Kidney (tissue), 14 donors: ENCODE data around the gene GMEB2. TPM values are rescaled to one million over a fixed set of nuclear protein-coding genes. Genes with fewer than 3 reads are reported as not detected.

ENCODE experiments used
- DNase-seq, 5 donors: peaks; one replicate each; pipeline ENCODE4 v3.0.0-alpha.2; 2013 to 2020
- FAIRE-seq: peaks from 2 replicates; lab custom pipeline; 2012; peaks lifted over from hg19 to GRCh38; lab: Jason Lieb, UNC
- H3K27ac ChIP-seq, 2 donors: one replicate each; pipeline ENCODE4 v1.7.0; 2013; ENCODE audit warnings: low read depth in 2 of 2, low read length in 2 of 2, inconsistent platforms in 1 of 2
- H3K27me3 ChIP-seq: one replicate; pipeline ENCODE4 v1.7.1; 2013; ENCODE audit warnings: low read length, inconsistent platforms; ENCODE audit not compliant: control insufficient read depth, insufficient read depth
- H3K36me3 ChIP-seq, 3 donors: one replicate each; pipeline versions ENCODE4 v1.7.0 to v1.7.1; 2013; ENCODE audit warnings: low read length in 3 of 3, control low read depth in 1 of 3, inconsistent platforms in 1 of 3; ENCODE audit not compliant: insufficient read depth in 3 of 3, control insufficient read depth in 2 of 3
- H3K4me1 ChIP-seq, 3 donors: one replicate each; pipeline versions ENCODE4 v1.7.0 to v1.7.1; 2013; ENCODE audit warnings: low read length in 3 of 3, inconsistent platforms in 1 of 3, low read depth in 1 of 3; ENCODE audit not compliant: control insufficient read depth in 2 of 3, insufficient read depth in 2 of 3
- H3K4me3 ChIP-seq, 3 donors: one replicate each; pipeline versions ENCODE4 v1.7.0 to v1.8.1; 2013; ENCODE audit warnings: low read length in 3 of 3, control low read depth in 1 of 3, inconsistent platforms in 1 of 3
- H3K9ac ChIP-seq, 3 donors: one replicate each; pipeline versions ENCODE4 v1.7.0 to v1.7.1; 2013; ENCODE audit warnings: low read length in 3 of 3, control low read depth in 1 of 3, inconsistent platforms in 1 of 3
- H3K9me3 ChIP-seq, 3 donors: one replicate each; pipeline versions ENCODE4 v1.7.0 to v1.7.1; 2013; ENCODE audit warnings: low read length in 3 of 3, control low read depth in 1 of 3, inconsistent platforms in 1 of 3; ENCODE audit not compliant: control insufficient read depth in 2 of 3, insufficient read depth in 1 of 3
- intact Hi-C: fragments of 100-400 bp; cut with DNase I; formaldehyde crosslinking; loops from one replicate; pipeline ENCODE4 v1.11.1; 2022
- polyA plus RNA-seq: library from polyadenylated mRNA; stranded (reverse); fragments of 350-450 nt; fragmentation: Illumina TruSeq; extraction: RNeasy Lipid Tissue Mini Kit (QIAGEN cat#74804); gene quantifications from one replicate; pipeline ENCODE4 v1.2.3, GENCODE V29; 2014; ENCODE audit warnings: low read depth, low replicate concordance; ENCODE audit not compliant: insufficient read depth
- total RNA-seq: library from RNA; stranded (reverse); fragmentation: NEBNext Ultra II Directional; extraction: Animal tissue kit (Norgen Biotek cat#: 25700); gene quantifications from one replicate; pipeline ENCODE4 v1.2.1, GENCODE V29; 2021
- TF ChIP-seq, protein P1 (sequence below): IDR thresholded peaks from 3 replicates; pipeline ENCODE4 v1.5.1; 2012; ENCODE audit warnings: mild to moderate bottlenecking, moderate library complexity, borderline replicate concordance; ENCODE audit not compliant: insufficient read depth; ENCODE audit errors: extremely low read depth
- donor health status: control.
- donor health status: control.
- donor health status: control.
- donor health status: control.
- donor health status: control.
- donor health status: DM: yes; HTN: yes; CAD: no.
- donor health status: Normal renal cell carcinoma (clear cell type).

The GMEB2 gene
- total and polyA plus RNA-seq, 2 donors from 2014 or later, result 6.1 to 13.4 TPM

DNA sequence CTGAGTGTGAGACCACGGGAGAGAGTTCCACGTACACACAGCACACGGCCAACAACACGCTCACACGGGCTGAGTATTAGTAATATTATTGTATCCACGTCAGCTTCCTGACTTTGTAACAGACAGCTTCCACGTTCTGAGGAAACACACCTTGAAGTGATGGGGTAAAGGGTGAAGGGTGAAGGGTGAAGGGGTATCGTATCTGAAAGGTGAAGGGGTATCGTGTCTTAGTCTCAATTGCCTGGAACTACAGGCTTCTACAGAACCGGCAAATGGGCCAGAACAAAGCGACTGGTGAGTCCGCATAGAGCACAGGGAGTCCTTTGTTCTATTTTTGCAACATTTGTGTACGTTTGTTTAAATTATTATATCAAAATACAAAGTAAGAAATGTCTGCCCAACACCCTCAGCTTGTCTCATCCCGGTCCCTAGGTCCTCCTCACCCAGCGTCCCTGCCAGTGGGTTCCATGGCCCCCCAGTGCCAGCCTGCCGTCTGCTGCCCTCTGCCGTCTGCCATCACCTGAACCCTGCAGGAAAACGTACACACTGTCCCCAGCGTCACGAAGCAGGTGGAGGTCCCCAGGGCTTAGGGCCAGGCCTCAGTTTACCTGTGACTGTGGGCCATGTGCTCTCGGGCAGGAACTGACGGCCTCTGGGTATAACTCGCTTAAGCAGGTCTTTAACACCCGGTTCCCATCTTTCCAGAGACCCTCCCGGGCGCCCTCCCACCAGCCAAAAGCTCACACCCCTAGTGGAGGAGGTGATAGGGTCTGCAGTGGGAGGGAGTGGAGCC lies 48.5 kb downstream of the GMEB2 start:
- Histone ChIP-seq H3K36me3 (no peaks in the 10 kb centered on the region), H3K4me3 (no peak overlapping the region), H3K27ac (no peak overlapping the region), H3K27me3 (no peaks in the 10 kb centered on the region), H3K9me3 (no peaks in the 10 kb centered on the region), H3K9ac (no peak overlapping the region), H3K4me1 (peaks cover 0 to 4% (median 0%) of the 10 kb centered on the region in 3 donors)
- TF ChIP-seq, protein P1, sequence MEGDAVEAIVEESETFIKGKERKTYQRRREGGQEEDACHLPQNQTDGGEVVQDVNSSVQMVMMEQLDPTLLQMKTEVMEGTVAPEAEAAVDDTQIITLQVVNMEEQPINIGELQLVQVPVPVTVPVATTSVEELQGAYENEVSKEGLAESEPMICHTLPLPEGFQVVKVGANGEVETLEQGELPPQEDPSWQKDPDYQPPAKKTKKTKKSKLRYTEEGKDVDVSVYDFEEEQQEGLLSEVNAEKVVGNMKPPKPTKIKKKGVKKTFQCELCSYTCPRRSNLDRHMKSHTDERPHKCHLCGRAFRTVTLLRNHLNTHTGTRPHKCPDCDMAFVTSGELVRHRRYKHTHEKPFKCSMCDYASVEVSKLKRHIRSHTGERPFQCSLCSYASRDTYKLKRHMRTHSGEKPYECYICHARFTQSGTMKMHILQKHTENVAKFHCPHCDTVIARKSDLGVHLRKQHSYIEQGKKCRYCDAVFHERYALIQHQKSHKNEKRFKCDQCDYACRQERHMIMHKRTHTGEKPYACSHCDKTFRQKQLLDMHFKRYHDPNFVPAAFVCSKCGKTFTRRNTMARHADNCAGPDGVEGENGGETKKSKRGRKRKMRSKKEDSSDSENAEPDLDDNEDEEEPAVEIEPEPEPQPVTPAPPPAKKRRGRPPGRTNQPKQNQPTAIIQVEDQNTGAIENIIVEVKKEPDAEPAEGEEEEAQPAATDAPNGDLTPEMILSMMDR, result no peak
- intact Hi-C loops, result no loop called here
- DNase-seq (no peak), FAIRE-seq (no peak)

DNA sequence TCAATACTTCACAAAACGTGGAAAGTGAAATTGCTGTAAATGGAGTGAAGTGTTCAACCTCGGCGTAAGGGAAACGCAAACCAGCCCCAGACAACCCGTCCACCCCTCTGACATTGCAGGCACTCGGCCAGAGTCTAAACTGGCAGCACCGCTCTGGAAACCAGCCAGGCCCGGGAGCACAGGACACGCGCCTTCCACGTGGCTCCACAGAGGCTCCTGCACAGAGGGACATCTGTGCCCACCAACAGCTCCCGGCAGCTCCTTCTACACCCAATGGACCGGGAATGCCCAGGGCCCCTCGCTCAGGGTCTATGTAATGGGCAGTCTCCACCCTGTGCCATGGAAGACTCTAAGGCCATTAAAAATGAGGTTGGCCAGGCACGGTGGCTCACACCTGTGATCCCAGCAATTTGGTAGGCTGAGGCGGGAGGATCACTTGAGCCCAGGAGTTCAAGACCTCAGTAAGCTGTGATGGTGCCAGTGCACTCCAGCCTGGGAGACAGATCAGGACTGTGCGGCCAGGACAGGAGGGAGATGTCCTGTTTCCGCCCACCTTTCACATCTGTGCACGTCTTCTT lies 49.5 kb downstream of the GMEB2 start:
- TF ChIP-seq, protein P1, result no peak
- H3K36me3 ChIP-seq, result no peaks in the 10 kb centered on the region
- no peaks in the 10 kb centered on the region for H3K27me3 ChIP-seq
- H3K27ac ChIP-seq, result no peak overlapping the region
- H3K9ac ChIP-seq, result no peak overlapping the region
- intact Hi-C loops, result no loop called here
- H3K4me3 ChIP-seq, result no peak overlapping the region
- no peaks in the 10 kb centered on the region for H3K9me3 ChIP-seq
- no peak for FAIRE-seq
- peak in 1 of 5 donors; percentile 83 for DNase-seq
- H3K4me1 ChIP-seq, result peaks cover 0 to 10% (median 0%) of the 10 kb centered on the region in 3 donors

DNA sequence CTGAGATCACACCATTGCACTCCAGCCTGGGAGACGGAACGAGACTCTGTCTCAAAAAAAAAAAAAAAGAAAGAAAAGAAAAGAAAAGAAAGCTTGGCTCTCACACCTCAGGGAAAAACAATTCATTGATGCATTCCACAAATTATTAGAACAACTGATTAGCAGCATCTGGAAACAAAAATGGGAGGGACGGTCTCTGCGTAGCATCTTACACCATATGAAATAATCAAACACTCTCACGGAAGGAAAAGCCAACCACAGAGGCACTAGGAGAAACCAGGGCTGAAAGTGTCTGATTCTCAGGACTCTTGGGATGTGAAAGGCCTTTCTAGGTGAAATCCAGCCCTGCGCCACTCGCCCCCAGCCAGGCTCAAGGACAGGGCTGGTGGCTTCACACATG lies 50.6 kb downstream of the GMEB2 start:
- Histone ChIP-seq H3K36me3 (no peaks in the 10 kb centered on the region), H3K27ac (no peak overlapping the region), H3K4me3 (no peak overlapping the region), H3K9me3 (no peaks in the 10 kb centered on the region), H3K9ac (no peak overlapping the region), H3K4me1 (peaks cover 0 to 10% (median 0%) of the 10 kb centered on the region in 3 donors), H3K27me3 (no peaks in the 10 kb centered on the region)
- TF ChIP-seq, protein P1, result no peak
- DNase-seq, result no peak
- intact Hi-C loops, result no loop called here
- no peak for FAIRE-seq
